Medulla oblongata (tissue), 1 donor: ENCODE results near the gene CDC42SE2.
"Not testable (repeated sequence)": the region's sequence is repeated elsewhere in the genome, so short reads cannot be mapped to it uniquely, and the experiment has no call there.

Source experiments
- DNase-seq: peaks from one replicate; pipeline ENCODE4 v3.0.0-alpha.2; 2015; ENCODE audit errors: extremely low spot score

The CDC42SE2 gene

DNA sequence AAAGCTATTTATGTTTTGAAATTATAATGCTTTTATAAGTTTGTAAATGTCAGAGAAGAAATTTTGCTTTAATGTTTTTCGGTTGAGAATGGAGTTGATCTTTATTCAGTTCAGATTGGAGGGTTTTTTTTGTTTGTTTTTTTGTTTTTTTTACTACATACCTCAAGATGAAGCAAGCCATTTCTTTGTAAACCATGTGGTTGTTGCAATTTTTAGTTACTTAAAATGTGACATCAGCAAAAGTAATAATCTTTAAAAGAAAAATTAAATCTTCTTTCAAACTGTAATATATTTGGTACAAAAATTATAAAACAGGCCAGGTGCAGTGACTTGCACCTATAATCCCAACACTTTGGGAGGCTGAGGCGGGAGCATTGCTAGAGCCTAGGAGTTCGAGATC lies 102.6 kb downstream of the CDC42SE2 start:
- DNase-seq = no peak

- DNase-seq = no peak
Measured at GRCh38 chr5:131367219-131367860, 103.5 kb downstream of the CDC42SE2 start.

DNA sequence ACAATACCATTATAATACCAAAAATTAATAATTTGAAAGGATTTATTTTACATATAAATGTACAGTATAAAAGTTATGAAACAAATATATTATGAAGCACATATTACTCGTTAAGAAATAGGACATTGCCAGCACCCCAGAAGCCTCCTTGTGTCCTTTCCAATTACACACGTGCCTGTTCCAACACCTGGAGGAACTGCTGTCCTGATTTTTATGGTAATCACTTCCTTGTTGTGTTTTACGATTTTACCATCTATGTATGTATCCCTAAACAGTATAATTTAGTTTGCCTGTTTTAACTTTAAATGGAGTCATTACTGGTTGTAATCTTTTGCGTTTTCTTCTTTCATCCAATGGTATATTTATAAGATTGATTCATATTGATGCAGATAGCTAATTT lies 105.0 kb downstream of the CDC42SE2 start:
- no peak for DNase-seq

DNA sequence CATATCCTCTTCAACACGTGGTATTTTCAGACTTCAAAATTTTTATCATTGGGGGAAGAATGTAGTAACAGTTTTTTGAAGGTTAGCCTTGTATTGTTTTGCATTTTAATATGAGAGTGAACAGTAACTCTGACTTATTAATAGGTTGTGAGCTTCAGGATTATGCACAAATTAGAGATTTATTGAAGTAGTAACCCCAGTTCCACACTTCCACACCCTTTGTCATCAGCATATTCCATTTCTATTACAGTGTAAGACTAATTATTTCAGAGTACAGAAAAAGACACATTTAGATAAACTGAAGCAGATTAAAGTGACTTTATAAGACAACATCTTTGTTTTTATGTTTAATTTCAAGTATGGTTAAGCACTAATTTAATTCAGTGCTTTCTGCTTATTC lies 105.7 kb downstream of the CDC42SE2 start:
- DNase-seq = no peak

DNA sequence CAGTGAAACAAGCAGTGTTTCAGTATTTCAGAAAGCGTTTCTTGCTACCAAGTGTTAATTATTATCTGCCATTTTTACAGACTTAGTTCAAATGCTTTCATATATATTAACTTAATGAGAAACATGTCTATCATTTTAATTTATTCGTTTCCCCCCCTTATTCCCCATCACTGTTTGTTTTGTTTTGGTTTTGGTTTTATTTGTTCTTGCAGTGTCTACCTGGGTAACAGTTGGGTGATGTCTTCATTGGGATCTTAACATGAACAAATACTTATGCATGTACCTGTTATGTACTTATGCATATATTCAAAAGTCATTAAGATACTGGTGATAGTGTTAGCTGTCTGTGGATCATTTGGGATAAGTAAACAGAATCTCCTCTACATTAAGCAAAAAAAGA lies 108.0 kb downstream of the CDC42SE2 start:
- no peak for DNase-seq

DNA sequence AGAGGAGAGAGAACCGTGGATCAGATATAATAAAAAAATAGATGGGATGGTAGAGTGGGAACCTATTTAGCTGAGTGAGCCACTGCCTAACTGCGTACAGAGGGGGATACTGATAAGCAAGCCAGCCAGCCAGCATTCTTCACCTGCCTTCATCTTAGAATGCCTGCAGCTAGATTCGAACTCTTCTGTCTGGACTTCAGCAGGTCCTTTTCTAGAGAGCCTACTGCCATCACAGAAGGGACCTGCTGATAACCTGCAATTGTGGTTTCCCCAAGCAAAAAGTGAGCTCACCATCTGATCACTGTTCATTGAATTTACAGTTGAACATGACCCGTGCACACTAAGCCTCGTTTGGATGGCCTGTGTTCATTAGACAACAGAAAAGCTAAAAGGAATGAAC lies 109.4 kb downstream of the CDC42SE2 start:
- no peak for DNase-seq

GRCh38 chr5:131375351-131375750 lies 111.5 kb downstream of the CDC42SE2 start:
- peak; percentile 53 for DNase-seq

- DNase-seq = no peak
Measured at GRCh38 chr5:131377346-131377745, 113.5 kb downstream of the CDC42SE2 start.

DNA sequence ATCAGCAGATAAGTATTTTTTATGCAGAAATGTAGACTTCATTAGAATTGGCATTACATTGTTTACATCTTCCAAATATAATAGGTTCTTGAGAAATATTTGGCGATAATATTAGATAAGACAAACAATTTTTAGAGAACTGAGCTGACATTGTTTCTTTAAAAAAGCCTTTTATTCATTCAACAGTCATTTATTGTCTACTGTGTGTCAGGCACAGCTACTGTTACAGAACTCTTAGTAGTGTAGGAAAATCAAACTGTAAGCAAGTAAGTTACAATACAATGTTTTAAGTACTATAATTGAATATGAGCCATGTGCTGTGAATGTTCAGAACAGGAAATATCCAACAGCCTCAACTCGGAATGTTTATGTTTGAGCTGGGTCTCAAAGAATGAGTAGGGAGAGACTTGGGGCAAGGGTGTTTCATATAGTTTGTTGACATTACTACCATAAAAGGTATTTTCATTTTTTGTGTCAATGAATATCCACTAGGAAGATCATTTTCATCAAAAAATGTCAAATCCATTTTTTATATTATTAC lies 114.0 kb downstream of the CDC42SE2 start:
- peak; percentile 46 for DNase-seq

DNA sequence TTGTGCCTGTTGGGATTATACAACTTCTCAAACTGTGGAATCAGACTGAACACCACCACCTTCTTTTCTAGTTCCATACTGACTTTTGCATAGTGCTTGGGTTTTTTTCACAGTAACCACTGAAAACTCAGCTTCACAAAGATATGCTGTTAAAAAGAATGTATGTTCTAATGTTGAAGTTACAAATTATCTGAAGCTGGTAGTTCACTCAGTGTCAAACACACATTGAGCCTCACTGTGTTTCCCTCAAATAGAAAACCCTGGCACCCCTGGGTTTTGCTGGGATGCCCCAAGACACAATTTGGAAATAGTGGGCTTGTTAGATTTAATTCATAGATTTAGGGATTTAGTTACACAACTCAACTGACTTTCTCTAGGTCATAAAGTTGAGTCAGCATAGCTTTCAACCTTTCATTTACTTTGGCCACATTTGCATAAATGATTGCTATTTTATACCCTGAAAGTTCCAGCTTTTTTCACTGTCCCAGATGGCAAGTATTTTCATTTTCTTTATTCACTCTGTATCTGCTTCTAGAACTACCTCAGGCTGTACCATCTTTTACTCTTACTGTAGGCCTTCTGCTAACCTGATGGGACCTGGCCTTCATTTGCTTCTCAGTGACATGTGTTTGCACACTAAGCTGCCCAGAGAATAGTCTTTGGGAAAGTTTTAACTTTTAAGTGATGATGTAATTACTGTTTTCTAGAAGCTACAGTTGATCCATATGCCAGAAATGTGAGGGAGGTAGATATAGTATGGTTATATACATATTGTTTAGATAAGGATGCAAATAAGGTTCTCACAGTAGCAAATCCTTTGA lies 115.1 kb downstream of the CDC42SE2 start:
- no peak for DNase-seq

DNA sequence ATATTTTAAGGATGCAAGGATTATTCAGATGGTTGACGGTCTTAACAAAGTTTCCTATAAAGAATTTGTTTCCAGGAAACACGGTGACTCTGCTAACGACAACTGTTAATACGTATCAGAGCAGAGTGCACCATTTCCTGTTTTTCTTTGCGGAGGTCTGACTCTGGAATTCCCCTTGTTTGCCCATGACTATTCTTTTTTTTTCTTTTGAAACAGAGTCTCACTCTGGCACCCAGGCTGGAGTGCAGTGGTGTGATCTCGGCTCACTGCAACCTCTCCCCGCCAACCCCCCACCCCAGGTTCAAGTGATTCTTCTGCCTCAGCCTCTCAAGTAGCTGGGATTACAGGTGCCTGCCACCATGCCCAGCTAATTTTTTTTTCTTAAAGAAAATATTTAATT lies 115.9 kb downstream of the CDC42SE2 start:
- peak; percentile 62 for DNase-seq

GRCh38 chr5:131380238-131380637 lies 116.4 kb downstream of the CDC42SE2 start:
- DNase-seq = not testable (repeated sequence)

GRCh38 chr5:131381021-131381420 lies 117.2 kb downstream of the CDC42SE2 start:
- DNase-seq = no peak

GRCh38 chr5:131381777-131382176 lies 117.9 kb downstream of the CDC42SE2 start:
- DNase-seq = no peak

- DNase-seq = peak; percentile 66
Measured at GRCh38 chr5:131382407-131383395, 118.8 kb downstream of the CDC42SE2 start.

- no peak for DNase-seq
Measured at GRCh38 chr5:131384173-131384572, 120.3 kb downstream of the CDC42SE2 start.

DNA sequence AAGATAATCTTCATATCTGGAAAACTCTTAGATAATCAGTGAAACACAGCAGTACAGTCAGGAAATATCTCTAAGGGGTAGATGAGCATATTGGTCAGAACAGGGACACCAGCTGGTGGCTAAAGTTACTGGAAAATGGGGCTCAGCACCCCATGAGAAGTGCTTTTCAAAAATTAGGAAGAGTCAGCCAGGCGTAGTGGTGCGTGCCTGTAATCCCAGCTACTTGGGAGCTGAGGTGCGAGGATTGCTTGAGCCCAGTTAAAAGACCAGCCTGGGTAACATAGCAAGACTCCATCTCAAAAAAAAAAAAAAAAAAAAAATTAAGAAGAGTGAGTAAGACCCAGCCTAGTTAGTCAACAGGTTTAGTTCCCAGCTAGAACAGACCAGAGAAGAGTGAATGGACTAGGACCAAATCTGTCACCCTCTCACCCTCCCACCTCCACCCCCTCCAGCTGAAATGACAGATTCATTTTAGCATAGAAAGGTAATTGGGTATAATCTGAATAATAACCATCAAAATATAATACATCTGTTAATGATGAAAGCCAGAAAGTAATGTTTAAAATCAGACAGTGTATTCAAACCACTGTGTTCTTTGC lies 120.9 kb downstream of the CDC42SE2 start:
- DNase-seq = no peak

DNA sequence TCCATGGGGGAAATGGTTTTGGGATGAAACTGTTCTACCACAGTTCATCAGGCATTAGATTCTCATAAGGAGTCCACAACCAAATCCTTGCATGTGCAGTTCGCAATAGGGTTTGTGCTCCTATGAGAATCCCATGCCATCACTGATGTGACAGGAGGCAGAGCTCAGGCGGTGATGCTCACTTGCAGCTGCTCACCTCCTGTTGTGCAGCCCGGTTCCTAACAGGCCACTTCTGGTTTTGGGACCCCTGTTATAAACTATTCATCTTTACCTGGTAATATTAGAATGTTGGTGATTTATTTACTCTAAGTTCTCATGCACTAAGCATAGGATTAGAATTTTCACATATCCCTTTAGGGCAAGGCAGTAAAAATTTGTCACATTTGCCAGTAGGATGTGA lies 122.3 kb downstream of the CDC42SE2 start:
- DNase-seq = no peak

DNA sequence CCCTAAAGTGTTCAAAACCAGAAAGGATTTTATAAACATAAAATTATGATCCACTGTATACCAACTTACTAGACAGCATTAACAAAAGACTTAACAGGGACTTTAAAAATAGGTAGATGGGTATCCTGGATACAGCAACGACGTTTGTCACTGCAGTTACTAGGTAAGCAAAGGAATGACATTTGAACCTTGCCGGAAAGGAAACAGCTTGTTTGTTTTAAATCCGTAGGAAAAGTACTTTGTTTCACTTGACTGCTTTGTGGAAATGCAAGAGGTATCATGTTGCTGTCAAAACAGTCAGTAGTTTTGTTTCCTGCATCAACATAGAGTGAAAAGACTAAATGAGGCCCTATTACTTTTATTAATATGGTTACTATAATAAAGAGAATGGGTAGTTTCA lies 122.9 kb downstream of the CDC42SE2 start:
- no peak for DNase-seq

GRCh38 chr5:131387255-131387654 lies 123.4 kb downstream of the CDC42SE2 start:
- DNase-seq = no peak

DNA sequence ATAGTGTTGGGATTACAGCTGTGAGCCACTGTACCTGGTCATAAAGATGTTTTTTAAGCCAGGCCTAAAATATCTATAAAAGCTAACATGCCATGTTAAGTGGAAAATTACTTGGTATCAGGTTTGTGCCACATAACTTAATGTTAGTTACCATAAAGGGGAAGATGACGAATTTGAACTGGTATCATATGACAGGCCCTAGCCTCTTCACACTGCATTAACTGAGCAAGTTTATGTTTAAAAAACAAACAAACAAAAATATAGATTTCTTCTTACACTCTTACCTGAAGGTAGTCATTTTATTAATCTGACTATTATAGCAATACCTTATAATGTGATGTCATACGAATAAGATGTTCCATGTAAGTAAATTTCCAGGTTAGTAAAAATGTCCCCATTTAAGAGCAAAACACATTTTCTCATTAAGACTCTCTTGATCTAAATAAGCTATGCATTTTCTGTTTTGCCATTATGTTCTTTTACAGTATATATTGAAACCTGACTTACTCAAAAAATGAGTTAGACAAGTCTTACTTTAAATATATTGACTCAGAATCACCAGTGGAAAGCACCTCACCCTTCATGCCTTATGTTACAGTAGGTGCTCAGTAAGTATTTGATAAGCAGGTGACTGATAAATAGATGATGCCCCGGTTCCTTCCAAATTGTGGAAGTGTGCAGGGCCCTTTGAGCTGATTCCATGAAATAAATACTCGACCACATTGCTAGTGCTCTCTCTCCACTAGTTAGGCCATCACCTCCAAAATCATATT lies 125.4 kb downstream of the CDC42SE2 start:
- no peak for DNase-seq
